ENCODE results near the gene MANBA. TPM values are rescaled to one million over a fixed set of nuclear protein-coding genes. Genes with fewer than 3 reads are reported as not detected.

MANBA gene
- total RNA-seq, 1 donor from 2014 or later = 25.9 TPM

GRCh38 chr4:102675141-102675540 is 85.6 kb downstream of the MANBA start:
- no peak for DNase-seq

DNA sequence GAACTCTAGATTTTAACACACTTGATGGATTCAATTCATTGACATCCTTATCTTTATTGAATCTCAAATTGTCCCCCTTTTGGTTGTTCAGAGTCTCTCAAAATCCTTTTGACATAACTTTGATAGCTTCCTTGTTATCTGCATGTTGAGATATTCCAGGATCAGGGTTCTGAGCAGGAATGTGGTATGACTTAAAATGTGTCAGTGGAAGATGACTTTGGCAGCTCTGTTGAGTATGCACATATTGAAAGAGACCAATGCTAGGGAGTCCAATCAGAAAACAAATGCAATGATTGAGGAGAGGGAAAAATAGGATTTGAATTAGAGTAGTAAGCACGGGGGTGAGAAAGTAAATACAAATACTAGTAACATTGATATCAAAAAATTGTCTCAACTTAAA is 93.8 kb downstream of the MANBA start:
- no peak for DNase-seq

- no peak for DNase-seq
Observed at GRCh38 chr4:102665527-102665926, 95.2 kb downstream of the MANBA start.

GRCh38 chr4:102663073-102663472 is 97.7 kb downstream of the MANBA start:
- DNase-seq = no peak

- DNase-seq = no peak
Observed at GRCh38 chr4:102657206-102657605, 103.6 kb downstream of the MANBA start.

GRCh38 chr4:102647117-102647516 is 113.7 kb downstream of the MANBA start:
- no peak for DNase-seq

DNA sequence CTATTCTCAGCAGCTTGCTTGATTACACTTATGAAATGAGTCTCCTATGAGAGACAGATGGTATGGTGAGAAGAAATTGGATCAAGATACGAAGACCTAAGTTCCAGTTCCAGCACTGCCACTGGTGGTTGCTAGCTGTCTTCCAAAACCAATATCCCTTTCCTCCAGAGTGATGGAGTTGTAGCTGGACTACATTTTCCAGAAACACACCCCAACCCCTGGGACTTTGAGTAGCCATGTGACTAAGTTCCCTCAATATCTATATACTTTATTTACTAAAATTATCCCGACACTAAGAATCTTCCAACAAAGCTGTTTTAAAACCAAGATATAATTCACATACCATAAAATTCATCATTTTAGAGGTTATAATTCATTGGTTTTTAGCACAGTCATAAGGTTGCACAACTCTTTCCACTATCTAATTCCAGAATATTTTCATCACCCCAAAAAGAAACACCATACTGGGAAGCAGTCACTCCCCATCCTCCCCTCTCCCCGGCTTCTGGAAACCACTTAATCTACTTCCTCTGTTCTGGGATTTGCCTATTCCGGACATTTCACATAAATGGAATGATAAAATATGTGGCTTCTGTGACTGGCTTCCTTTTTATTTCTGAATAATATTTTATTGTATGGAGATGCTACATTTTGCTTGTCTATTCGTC is 118.0 kb downstream of the MANBA start:
- no peak for DNase-seq

- no peak for DNase-seq
Observed at GRCh38 chr4:102641793-102642192, 119.0 kb downstream of the MANBA start.

DNA sequence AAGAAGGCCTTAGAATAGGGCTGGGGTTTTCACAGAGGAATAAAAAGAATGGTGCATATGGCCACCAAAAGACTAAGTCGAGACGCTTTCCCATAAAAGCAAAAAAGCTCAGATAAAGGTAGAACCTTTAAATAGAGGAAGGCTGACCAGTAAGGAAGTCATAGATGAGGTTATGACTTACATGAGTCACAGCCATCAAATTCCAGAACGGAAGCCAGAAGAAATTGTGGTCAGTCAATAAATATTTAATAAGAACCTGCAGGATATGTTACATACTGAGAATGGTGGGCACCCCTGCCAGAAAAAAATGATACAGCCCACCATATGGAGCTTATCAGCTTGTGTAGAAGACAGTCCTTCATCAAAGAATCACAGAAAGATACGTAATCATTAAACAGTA is 120.1 kb downstream of the MANBA start:
- no peak for DNase-seq

DNA sequence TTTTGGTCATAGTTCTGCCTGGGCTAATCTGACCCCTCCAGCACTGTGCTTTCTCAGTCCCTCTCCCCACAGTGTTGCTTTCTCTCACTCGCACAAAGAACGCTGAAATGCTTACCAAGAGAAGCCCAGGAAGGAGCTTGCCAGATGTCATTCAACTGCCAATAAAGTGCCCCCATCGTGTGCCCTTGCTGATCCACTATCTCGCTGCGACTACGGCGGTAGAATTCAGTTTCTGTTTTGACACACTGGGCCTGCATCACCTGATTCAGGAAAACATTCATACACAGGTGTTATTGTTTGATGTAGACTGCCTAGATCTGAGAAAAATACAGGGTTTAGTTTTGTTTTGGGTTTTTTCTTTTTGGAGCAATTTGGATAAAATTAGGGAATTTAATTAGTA is 121.2 kb downstream of the MANBA start:
- DNase-seq = no peak

GRCh38 chr4:102638621-102639020 is 122.1 kb downstream of the MANBA start:
- DNase-seq = no peak

- no peak for DNase-seq
Observed at GRCh38 chr4:102637391-102637790, 123.4 kb downstream of the MANBA start.

DNA sequence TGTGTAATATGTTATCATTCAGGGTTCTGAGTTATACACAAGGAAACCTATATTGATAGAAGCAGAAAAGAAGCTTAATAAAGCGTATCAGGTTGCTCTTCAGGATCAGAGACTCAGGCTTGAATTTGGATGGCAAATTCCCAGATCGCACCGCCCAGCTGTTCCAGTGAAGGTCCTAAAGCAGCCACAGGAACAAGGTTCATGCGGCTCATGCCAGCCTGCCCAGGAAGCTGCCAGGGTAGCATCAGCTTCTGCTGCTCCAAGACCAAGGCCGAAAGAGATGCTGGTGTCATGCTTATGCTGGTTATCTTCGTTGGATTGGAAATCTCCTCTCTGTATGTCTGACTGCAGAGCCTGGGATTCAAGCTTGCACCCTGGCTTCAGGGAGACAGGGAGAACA is 127.7 kb downstream of the MANBA start:
- DNase-seq = no peak

DNA sequence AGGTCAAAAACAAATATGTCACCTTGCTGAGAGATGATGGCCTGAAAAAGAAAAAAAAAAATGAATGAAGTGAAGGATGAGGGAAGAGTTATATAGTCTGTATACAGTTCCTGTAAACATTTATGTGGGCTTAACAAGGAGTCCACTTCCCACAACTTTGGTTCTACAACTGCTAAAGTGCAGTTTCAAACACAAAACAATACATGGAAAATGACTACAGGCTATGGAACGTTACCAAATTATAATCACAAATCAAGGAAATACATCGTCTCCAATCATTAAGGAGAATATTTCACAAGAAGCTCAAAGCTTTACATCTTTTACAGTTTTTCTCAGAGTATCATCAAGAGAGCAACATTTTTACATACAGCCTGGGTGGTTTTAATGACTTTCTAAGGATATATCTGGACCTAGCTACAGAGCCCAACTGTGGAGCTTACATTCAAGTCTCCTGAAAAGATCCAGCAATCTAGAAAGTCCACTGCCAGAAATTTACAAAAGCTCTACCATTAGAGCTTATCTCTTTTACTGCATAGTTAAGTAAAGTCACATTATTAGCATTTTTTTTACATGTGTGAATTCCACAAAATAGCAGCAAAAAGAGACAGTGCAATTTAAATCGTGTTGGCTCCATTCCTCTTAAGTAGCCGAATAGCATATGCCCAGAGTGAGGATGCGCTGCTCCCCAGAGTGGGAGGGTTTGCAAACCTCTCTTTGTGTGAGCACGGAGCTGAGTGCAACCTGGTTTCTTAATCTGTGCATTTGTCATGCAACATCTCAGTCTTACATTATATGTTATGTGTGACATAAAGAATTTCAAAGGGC is 128.3 kb downstream of the MANBA start:
- DNase-seq = no peak

GRCh38 chr4:102631616-102632015 is 129.2 kb downstream of the MANBA start:
- no peak for DNase-seq

- no peak for DNase-seq
Observed at GRCh38 chr4:102629673-102630072, 131.1 kb downstream of the MANBA start.

GRCh38 chr4:102627831-102628523 is 132.8 kb downstream of the MANBA start:
- no peak for DNase-seq

DNA sequence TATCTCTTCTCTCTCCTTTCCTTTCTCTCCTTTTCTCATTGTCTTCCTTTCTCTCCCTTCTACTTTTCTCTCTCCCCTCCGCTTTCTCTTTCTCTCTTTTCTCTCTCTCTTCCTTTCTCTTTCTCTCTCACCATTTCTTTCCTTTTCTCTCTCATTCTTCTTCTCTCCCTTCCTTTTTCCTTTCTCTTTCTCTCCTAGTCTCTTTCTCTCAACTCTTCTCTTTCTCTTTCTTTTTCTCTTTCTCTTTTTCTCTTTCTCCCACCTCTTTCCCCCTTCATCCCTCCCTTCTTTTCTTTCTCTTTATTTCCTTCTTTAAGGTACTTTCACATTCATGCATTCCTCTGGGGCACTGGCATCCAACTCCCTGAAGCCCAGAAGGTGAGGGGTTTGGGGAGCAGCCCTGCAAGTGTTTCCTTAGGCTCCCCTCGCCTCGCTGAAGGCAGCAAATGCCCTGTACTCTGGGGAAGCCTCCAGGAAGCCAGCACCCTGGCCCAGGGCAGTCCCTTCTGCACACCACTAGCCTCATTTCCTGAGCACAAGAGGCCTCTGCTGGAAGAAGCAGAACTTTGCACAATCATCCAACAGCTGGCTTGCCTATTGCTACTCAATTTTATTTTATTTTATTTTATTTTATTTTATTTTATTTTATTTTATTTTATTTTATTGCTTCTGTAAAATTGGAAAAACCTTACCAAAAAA is 135.4 kb downstream of the MANBA start:
- DNase-seq = no peak

- no peak for DNase-seq
Observed at GRCh38 chr4:102624505-102624904, 136.3 kb downstream of the MANBA start.

GRCh38 chr4:102623622-102624021 is 137.1 kb downstream of the MANBA start:
- no peak for DNase-seq

DNA sequence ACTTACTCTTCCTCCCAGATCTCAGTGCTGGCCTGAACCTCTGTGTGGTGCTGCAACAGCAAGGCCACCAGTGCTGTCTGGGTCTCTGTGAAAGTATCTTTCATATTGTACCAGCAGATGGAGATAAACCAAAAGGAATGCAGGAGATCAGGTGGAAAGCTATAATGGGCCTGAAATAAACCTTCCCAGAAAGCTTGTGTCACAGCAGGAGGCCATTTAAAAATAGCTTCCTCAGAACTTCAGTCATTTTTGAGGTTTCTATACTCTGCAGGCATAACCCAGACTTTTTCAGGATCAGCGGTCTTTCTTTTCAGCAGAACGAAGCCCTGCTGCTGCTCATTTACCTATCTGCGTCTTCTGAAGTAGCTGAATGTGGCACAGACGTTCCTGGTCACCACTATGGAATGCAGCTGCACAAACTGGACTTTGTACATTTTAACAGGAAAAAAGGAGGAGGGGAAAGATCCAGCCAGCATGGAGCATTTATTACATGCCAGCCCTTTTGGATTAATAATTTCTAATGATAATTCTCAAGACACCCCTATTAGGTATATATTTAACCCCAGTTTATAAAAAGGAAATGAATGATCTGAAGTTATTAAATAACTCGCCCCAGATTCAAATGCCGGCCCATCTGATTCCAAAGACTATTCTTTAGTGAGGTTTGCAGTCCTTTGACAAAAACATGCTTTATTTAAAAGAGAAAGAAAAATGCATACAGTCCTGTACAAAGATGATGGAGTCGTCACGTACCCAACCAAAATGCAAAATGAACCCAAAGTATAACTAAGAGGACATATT is 139.9 kb downstream of the MANBA start:
- peak; percentile 33 for DNase-seq

Measured in skin of body (tissue), 2 donors.